ENCODE measurements around the gene CTNS. TPM values are rescaled to one million over a fixed set of nuclear protein-coding genes. Genes with fewer than 3 reads are reported as not detected.
A peak's percentile ranks its signal among the peaks of the same experiment; 100 is the strongest.

Gene CTNS
- total RNA-seq, 4 donors from 2014 or later, result 1.2 to 25.7 (median 18.8) TPM

- no peak for DNase-seq
- WGBS, 2 donors (ENCODE audit: low coverage in 1 of 2), result 86% methylated on average over 14 of the region's 14 CpGs; no CpG with 5 or more reads in 1 of the 2 donors
- in situ Hi-C loops (cut with MboI; ENCODE audit: low pct_ligation_motif_present in 1 of 4, low pct_unique_long_range_greater_than_20kb in 1 of 4, low sequenced_read_pairs in 3 of 4), result no loop called here
- Histone ChIP-seq H3K4me1 (peaks cover 0 to 11% (median 2%) of the 10 kb centered on the region in 4 donors), H3K27me3 (no peaks in the 10 kb centered on the region), H3K36me3 (peaks cover 0 to 21% (median 9%) of the 10 kb centered on the region in 4 donors), H3K27ac (no peak overlapping the region), H3K9me3 (no peaks in the 10 kb centered on the region), H3K4me3 (no peak overlapping the region)
- no peak for TF ChIP-seq POLR2AphosphoS5 (IDR thresholded peaks at IDR 0.05)
- intact Hi-C loops (cut with DNase I; ENCODE audit: low total_unique reads), result no loop called here
Measured at GRCh38 chr17:3610523-3610922, 26.0 kb upstream of the CTNS start.

DNA sequence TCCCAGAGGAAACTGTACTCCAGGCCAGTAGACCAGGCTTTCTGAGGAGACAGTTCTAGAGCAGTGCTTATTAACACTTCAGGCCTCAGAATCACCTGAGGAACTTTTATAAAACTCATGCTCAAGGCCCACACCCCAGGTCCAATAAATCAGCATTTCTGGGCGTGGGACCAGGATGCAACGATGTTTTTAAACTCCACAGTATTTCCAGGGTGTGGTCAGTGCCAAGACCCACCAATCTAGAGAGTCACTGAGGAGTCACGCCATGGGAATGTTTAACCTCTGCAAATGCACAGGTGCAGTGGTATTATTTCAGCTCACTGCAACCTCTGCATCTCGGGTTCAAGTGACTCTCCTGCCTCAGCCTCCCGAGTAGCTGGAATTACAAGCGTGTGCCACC is 23.4 kb upstream of the CTNS start:
- Histone ChIP-seq H3K4me3 (no peak overlapping the region), H3K4me1 (peaks cover 0 to 11% (median 2%) of the 10 kb centered on the region in 4 donors), H3K36me3 (peaks cover 0 to 40% (median 20%) of the 10 kb centered on the region in 4 donors), H3K27me3 (no peaks in the 10 kb centered on the region), H3K9me3 (no peaks in the 10 kb centered on the region), H3K27ac (peak overlapping the region; percentile 25 to 57 (median 34))
- in situ Hi-C loops (cut with MboI; ENCODE audit: low pct_ligation_motif_present in 1 of 4, low pct_unique_long_range_greater_than_20kb in 1 of 4, low sequenced_read_pairs in 3 of 4), result no loop called here
- 72% methylated on average over 6 of the region's 6 CpGs; no CpG with 5 or more reads in 1 of the 2 donors for WGBS, 2 donors (ENCODE audit: low coverage in 1 of 2)
- intact Hi-C loops (cut with DNase I; ENCODE audit: low total_unique reads), result no loop called here
- peak; percentile 47 for DNase-seq
- TF ChIP-seq POLR2AphosphoS5 (IDR thresholded peaks at IDR 0.05) (no peak), EP300 (IDR thresholded peaks at IDR 0.05; ENCODE audit: low read depth) (no peak), POLR2A (IDR thresholded peaks at IDR 0.05) (no peak)

DNA sequence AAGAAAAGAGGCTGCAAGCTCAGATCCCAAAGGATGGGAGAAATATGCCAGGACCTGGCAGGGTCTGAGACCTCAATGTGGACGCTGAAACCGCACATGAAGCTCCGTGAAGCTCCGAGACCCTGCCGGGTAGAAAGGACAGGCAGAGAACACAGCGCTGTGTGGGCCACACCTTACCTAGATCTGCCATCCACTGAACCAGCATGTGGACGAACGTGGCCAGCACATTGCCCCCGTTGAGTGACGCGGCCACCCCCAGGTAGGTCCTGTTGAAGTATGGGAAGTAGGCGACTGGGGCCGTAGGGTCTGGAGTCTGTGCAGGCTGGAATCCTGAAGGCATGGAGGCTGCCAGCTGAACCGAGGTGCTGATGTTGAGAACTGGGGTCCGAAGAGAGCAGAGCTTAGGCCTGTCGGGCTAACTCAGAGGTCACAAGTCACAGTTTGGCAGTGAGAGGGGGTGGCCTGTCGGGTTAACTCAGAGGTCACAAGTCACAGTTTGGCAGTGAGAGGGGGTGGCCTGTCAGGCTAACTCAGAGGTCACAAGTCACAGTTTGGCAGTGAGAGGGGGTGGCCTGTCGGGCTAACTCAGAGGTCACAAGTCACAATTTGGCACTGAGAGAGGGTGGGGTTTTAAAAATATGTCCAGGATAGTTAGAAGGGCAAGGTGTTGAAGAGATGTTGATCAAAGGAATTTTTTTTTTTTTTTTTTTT is 21.2 kb upstream of the CTNS start:
- H3K36me3 ChIP-seq, result peaks cover 0 to 53% (median 24%) of the 10 kb centered on the region in 4 donors
- H3K27ac ChIP-seq, result no peak overlapping the region
- in situ Hi-C loops (cut with MboI; ENCODE audit: low pct_ligation_motif_present in 1 of 4, low pct_unique_long_range_greater_than_20kb in 1 of 4, low sequenced_read_pairs in 3 of 4), result no loop called here
- no peak overlapping the region for H3K4me3 ChIP-seq
- intact Hi-C loops (cut with DNase I; ENCODE audit: low total_unique reads), result no loop called here
- 89 to 96% methylated on average over 3 to 18 of the region's 18 CpGs for WGBS, 2 donors (ENCODE audit: low coverage in 1 of 2)
- no peaks in the 10 kb centered on the region for H3K27me3 ChIP-seq
- H3K9me3 ChIP-seq, result no peaks in the 10 kb centered on the region
- H3K4me1 ChIP-seq, result peaks cover 0 to 11% (median 2%) of the 10 kb centered on the region in 4 donors
- DNase-seq, result no peak
- TF ChIP-seq POLR2AphosphoS5 (IDR thresholded peaks at IDR 0.05), result no peak
- no peak for TF ChIP-seq EP300 (IDR thresholded peaks at IDR 0.05; ENCODE audit: low read depth)
- TF ChIP-seq CTCF (IDR thresholded peaks at IDR 0.05), result no peak
- TF ChIP-seq POLR2A (IDR thresholded peaks at IDR 0.05), result no peak

GRCh38 chr17:3621146-3621720 is 15.3 kb upstream of the CTNS start:
- TF ChIP-seq POLR2AphosphoS5 (IDR thresholded peaks at IDR 0.05) (no peak), CTCF (IDR thresholded peaks at IDR 0.05) (no peak), EP300 (IDR thresholded peaks at IDR 0.05; ENCODE audit: low read depth) (no peak), POLR2A (IDR thresholded peaks at IDR 0.05) (no peak)
- no peak overlapping the region for H3K4me3 ChIP-seq
- H3K9me3 ChIP-seq, result no peaks in the 10 kb centered on the region
- no peaks in the 10 kb centered on the region for H3K4me1 ChIP-seq
- peaks cover 0 to 76% (median 31%) of the 10 kb centered on the region in 4 donors for H3K36me3 ChIP-seq
- intact Hi-C loops (cut with DNase I; ENCODE audit: low total_unique reads) (no loop called here), in situ Hi-C loops (cut with MboI; ENCODE audit: low pct_ligation_motif_present in 1 of 4, low pct_unique_long_range_greater_than_20kb in 1 of 4, low sequenced_read_pairs in 3 of 4) (no loop called here)
- no peaks in the 10 kb centered on the region for H3K27me3 ChIP-seq
- 94% methylated on average over 8 of the region's 8 CpGs; no CpG with 5 or more reads in 1 of the 2 donors for WGBS, 2 donors (ENCODE audit: low coverage in 1 of 2)
- no peak overlapping the region for H3K27ac ChIP-seq
- no peak for DNase-seq

DNA sequence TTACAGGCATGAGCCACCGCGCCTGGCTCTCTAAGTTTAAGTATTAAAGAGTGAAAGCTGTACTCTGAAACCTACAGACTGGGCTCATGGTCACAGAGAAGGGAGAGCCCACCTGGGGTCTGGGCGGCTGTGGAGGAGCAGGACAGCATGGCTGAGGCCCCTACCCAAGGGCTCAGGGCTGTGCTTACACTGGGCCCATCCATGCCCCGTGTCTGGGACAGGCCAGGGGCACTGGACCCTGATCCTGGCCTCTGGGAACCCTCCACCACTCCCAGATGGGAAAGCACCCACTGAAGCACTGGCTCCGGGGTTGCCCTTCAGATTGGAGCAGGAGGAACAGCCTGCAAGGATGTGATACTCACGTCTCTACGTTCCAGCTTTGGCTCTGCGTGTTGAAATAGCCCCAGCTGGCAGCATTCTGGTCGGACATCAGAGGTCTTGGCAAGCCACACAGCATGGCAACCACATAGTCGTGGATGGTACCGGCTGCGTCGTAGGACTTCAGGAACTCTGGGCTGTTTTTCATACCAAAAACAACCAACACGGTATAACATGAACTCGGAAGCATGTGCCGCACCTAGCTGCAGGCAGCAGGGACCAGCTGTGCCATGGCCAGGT is 13.5 kb upstream of the CTNS start:
- TF ChIP-seq CTCF (IDR thresholded peaks at IDR 0.05) (no peak), EP300 (IDR thresholded peaks at IDR 0.05; ENCODE audit: low read depth) (no peak), POLR2AphosphoS5 (IDR thresholded peaks at IDR 0.05) (no peak), POLR2A (IDR thresholded peaks at IDR 0.05) (no peak)
- no peak overlapping the region for H3K4me3 ChIP-seq
- no peak overlapping the region for H3K27ac ChIP-seq
- intact Hi-C loops (cut with DNase I; ENCODE audit: low total_unique reads), result no loop called here
- WGBS, 2 donors (ENCODE audit: low coverage in 1 of 2), result 97% methylated on average over 16 of the region's 16 CpGs; no CpG with 5 or more reads in 1 of the 2 donors
- no peaks in the 10 kb centered on the region for H3K9me3 ChIP-seq
- DNase-seq, result no peak
- H3K27me3 ChIP-seq, result no peaks in the 10 kb centered on the region
- peaks cover 0 to 60% (median 22%) of the 10 kb centered on the region in 4 donors for H3K36me3 ChIP-seq
- H3K4me1 ChIP-seq, result no peaks in the 10 kb centered on the region
- in situ Hi-C loops (cut with MboI; ENCODE audit: low pct_ligation_motif_present in 1 of 4, low pct_unique_long_range_greater_than_20kb in 1 of 4, low sequenced_read_pairs in 3 of 4), result no loop called here

All from transverse colon (tissue), 4 donors.